Measurements from ENCODE around the gene UNC5CL.

UNC5CL gene

GRCh38 chr6:41047306-41047705 lies 8.3 kb upstream of the UNC5CL start:
- TF ChIP-seq, protein P1, sequence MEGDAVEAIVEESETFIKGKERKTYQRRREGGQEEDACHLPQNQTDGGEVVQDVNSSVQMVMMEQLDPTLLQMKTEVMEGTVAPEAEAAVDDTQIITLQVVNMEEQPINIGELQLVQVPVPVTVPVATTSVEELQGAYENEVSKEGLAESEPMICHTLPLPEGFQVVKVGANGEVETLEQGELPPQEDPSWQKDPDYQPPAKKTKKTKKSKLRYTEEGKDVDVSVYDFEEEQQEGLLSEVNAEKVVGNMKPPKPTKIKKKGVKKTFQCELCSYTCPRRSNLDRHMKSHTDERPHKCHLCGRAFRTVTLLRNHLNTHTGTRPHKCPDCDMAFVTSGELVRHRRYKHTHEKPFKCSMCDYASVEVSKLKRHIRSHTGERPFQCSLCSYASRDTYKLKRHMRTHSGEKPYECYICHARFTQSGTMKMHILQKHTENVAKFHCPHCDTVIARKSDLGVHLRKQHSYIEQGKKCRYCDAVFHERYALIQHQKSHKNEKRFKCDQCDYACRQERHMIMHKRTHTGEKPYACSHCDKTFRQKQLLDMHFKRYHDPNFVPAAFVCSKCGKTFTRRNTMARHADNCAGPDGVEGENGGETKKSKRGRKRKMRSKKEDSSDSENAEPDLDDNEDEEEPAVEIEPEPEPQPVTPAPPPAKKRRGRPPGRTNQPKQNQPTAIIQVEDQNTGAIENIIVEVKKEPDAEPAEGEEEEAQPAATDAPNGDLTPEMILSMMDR (IDR thresholded peaks at IDR 0.05; ENCODE audit: low read depth, low read length, missing control alignments): no peak
- DNase-seq (ENCODE audit: low read depth): no peak
- H3K4me3 ChIP-seq (ENCODE audit: low read depth, low read length): no peak overlapping the region

- DNase-seq (ENCODE audit: low read depth): no peak
Measured at GRCh38 chr6:41046084-41046483, 7.1 kb upstream of the UNC5CL start.

GRCh38 chr6:41045664-41046063 lies 6.6 kb upstream of the UNC5CL start:
- no peak for DNase-seq (ENCODE audit: low read depth)
- H3K4me3 ChIP-seq (ENCODE audit: low read depth, low read length): no peak overlapping the region
- TF ChIP-seq, protein P1 (IDR thresholded peaks at IDR 0.05; ENCODE audit: low read depth, low read length, missing control alignments): no peak

More at GRCh38 chr6:41046084-41046483, 7.1 kb upstream of the UNC5CL start:
- TF ChIP-seq, protein P1 (IDR thresholded peaks at IDR 0.05; ENCODE audit: low read depth, low read length, missing control alignments): no peak
- H3K4me3 ChIP-seq (ENCODE audit: low read depth, low read length): no peak overlapping the region

- DNase-seq (ENCODE audit: low read depth): no peak
- H3K4me3 ChIP-seq (ENCODE audit: low read depth, low read length): no peak overlapping the region
- TF ChIP-seq, protein P1 (IDR thresholded peaks at IDR 0.05; ENCODE audit: low read depth, low read length, missing control alignments): no peak
Measured at GRCh38 chr6:41043151-41043550, 4.1 kb upstream of the UNC5CL start.

- DNase-seq (ENCODE audit: low read depth): no peak
- TF ChIP-seq, protein P1 (IDR thresholded peaks at IDR 0.05; ENCODE audit: low read depth, low read length, missing control alignments): no peak
Measured at GRCh38 chr6:41042226-41043055, 3.4 kb upstream of the UNC5CL start, which contains the start of gene TSPO2. Gene TSPO2, plus strand, starts transcription at chr6:41042467. Its CDS starts 519 bp downstream, at chr6:41042986.

DNA sequence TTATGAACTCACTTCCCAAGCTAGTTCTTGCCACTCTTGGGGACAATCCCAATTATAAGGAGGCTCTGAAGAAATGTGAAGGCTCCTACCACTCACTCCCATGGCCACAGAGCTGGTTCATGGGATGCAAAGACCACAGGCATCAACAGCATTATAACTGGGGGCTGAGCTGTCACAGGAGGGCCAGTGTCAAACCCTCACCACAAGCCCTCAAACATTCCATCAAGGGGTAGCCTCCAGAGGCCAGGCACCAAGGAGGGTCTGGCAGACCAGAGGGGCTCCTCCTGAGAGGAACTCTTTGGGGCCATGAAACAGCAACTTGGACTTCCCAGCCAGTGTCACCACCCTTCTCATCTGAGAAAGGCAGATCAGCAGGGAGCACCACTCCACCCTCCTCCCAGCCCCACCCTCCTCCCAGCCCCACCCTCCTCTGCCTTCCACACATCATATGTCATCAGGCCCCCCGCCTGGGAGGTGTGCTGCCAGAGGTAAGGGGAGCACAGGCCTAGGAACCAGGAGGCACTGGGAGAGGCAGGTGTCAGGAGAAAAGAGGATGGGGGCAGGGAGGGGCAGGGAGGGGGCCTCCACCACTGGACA lies 2.0 kb upstream of the UNC5CL start:
- no peak overlapping the region for H3K4me3 ChIP-seq (ENCODE audit: low read depth, low read length)
- DNase-seq (ENCODE audit: low read depth): no peak
- TF ChIP-seq, protein P1 (IDR thresholded peaks at IDR 0.05; ENCODE audit: low read depth, low read length, missing control alignments): no peak

More at GRCh38 chr6:41042226-41043055, 3.4 kb upstream of the UNC5CL start, which contains the start of gene TSPO2:
- no peak within 1 kb of the TSS for H3K4me3 ChIP-seq (ENCODE audit: low read depth, low read length)

Measured in GM12864 (cell line).